H7 (cell line): Measurements from ENCODE around the gene HMCN1. TPM values are rescaled to one million over a fixed set of nuclear protein-coding genes. Genes with fewer than 3 reads are reported as not detected.

Experiments
- DNase-seq: peaks from one replicate; pipeline ENCODE4 v3.0.0; 2012
- H3K27me3 ChIP-seq: 2 replicates; pipeline ENCODE4 v1.6.0; 2011; ENCODE audit warnings: mild to moderate bottlenecking, low read length; ENCODE audit not compliant: control insufficient read depth, insufficient read depth
- H3K36me3 ChIP-seq: replicated peaks from 2 replicates; pipeline ENCODE4 v1.5.1; 2011; ENCODE audit warnings: low read length; ENCODE audit not compliant: control insufficient read depth, insufficient read depth
- H3K4me3 ChIP-seq: 2 replicates; pipeline ENCODE4 v1.5.1; 2011; ENCODE audit warnings: low read depth, mild to moderate bottlenecking, control low read depth, low read length, moderate library complexity; ENCODE audit not compliant: insufficient read depth
- total RNA-seq: library from RNA; depleted of rRNA; stranded (reverse); fragments of >200 nt; shearing (Covaris generic); gene quantifications from 2 replicates; pipeline ENCODE4 v1.2.3, GENCODE V29; 2014

The HMCN1 gene
- total RNA-seq, 1 experiment from 2014 or later, result 7.3 TPM

- DNase-seq, result peak; percentile 2
- Histone ChIP-seq H3K4me3 (no peak overlapping the region), H3K36me3 (no peaks in the 10 kb centered on the region), H3K27me3 (no peaks in the 10 kb centered on the region)
These were observed 378.1 kb downstream of the HMCN1 start for GRCh38 chr1:186112280-186112679.

GRCh38 chr1:186113461-186113860 lies 379.3 kb downstream of the HMCN1 start:
- Histone ChIP-seq H3K27me3 (no peaks in the 10 kb centered on the region), H3K36me3 (no peaks in the 10 kb centered on the region), H3K4me3 (no peak overlapping the region)
- DNase-seq, result no peak

GRCh38 chr1:186118724-186119123 lies 384.5 kb downstream of the HMCN1 start:
- H3K4me3 ChIP-seq, result no peak overlapping the region
- DNase-seq, result no peak
- no peaks in the 10 kb centered on the region for H3K27me3 ChIP-seq
- no peaks in the 10 kb centered on the region for H3K36me3 ChIP-seq

- Histone ChIP-seq H3K4me3 (no peak overlapping the region), H3K27me3 (no peaks in the 10 kb centered on the region), H3K36me3 (no peaks in the 10 kb centered on the region)
- DNase-seq, result no peak
These were observed 388.6 kb downstream of the HMCN1 start for GRCh38 chr1:186122837-186123236.

- Histone ChIP-seq H3K36me3 (no peaks in the 10 kb centered on the region), H3K4me3 (no peak overlapping the region), H3K27me3 (no peaks in the 10 kb centered on the region)
- no peak for DNase-seq
These were observed 390.8 kb downstream of the HMCN1 start for GRCh38 chr1:186125035-186125434.

GRCh38 chr1:186125511-186125910 lies 391.3 kb downstream of the HMCN1 start:
- no peak overlapping the region for H3K4me3 ChIP-seq
- DNase-seq, result no peak
- no peaks in the 10 kb centered on the region for H3K36me3 ChIP-seq

GRCh38 chr1:186129758-186130157 lies 395.6 kb downstream of the HMCN1 start:
- H3K36me3 ChIP-seq, result no peaks in the 10 kb centered on the region
- H3K27me3 ChIP-seq, result no peaks in the 10 kb centered on the region
- H3K4me3 ChIP-seq, result no peak overlapping the region
- no peak for DNase-seq

More at GRCh38 chr1:186125511-186125910, 391.3 kb downstream of the HMCN1 start:
- no peaks in the 10 kb centered on the region for H3K27me3 ChIP-seq

- no peak for DNase-seq
- Histone ChIP-seq H3K27me3 (no peaks in the 10 kb centered on the region), H3K4me3 (no peak overlapping the region), H3K36me3 (no peaks in the 10 kb centered on the region)
These were observed 404.9 kb downstream of the HMCN1 start for GRCh38 chr1:186139115-186139514.

- no peak for DNase-seq
- Histone ChIP-seq H3K36me3 (no peaks in the 10 kb centered on the region), H3K4me3 (no peak overlapping the region), H3K27me3 (no peaks in the 10 kb centered on the region)
These were observed 405.5 kb downstream of the HMCN1 start for GRCh38 chr1:186139701-186140100.

- no peak for DNase-seq
- no peaks in the 10 kb centered on the region for H3K27me3 ChIP-seq
- H3K36me3 ChIP-seq, result no peaks in the 10 kb centered on the region
- H3K4me3 ChIP-seq, result no peak overlapping the region
These were observed 408.0 kb downstream of the HMCN1 start for GRCh38 chr1:186142159-186142558.

- Histone ChIP-seq H3K27me3 (no peaks in the 10 kb centered on the region), H3K36me3 (no peaks in the 10 kb centered on the region), H3K4me3 (no peak overlapping the region)
- no peak for DNase-seq
These were observed 408.7 kb downstream of the HMCN1 start for GRCh38 chr1:186142916-186143315.

GRCh38 chr1:186143481-186143880 lies 409.3 kb downstream of the HMCN1 start:
- no peaks in the 10 kb centered on the region for H3K36me3 ChIP-seq
- no peak for DNase-seq
- no peak overlapping the region for H3K4me3 ChIP-seq
- no peaks in the 10 kb centered on the region for H3K27me3 ChIP-seq

GRCh38 chr1:186144505-186144904 lies 410.3 kb downstream of the HMCN1 start:
- no peak for DNase-seq
- Histone ChIP-seq H3K36me3 (no peaks in the 10 kb centered on the region), H3K4me3 (no peak overlapping the region), H3K27me3 (no peaks in the 10 kb centered on the region)

GRCh38 chr1:186146974-186147373 lies 412.8 kb downstream of the HMCN1 start:
- H3K4me3 ChIP-seq, result no peak overlapping the region
- H3K27me3 ChIP-seq, result no peaks in the 10 kb centered on the region
- DNase-seq, result no peak
- H3K36me3 ChIP-seq, result no peaks in the 10 kb centered on the region

- no peaks in the 10 kb centered on the region for H3K27me3 ChIP-seq
- H3K36me3 ChIP-seq, result no peaks in the 10 kb centered on the region
- DNase-seq, result no peak
- H3K4me3 ChIP-seq, result no peak overlapping the region
These were observed 415.4 kb downstream of the HMCN1 start for GRCh38 chr1:186149591-186149990.

GRCh38 chr1:186152227-186152619 lies 418.0 kb downstream of the HMCN1 start:
- DNase-seq, result no peak
- Histone ChIP-seq H3K4me3 (no peak overlapping the region), H3K36me3 (no peaks in the 10 kb centered on the region), H3K27me3 (no peaks in the 10 kb centered on the region)
